CD4-positive, alpha-beta T cell (primary cell): ENCODE measurements around the gene PRKN. TPM values are rescaled to one million over a fixed set of nuclear protein-coding genes. Genes with fewer than 3 reads are reported as not detected.

Experiments used
- ATAC-seq: fragments of 200-7000 bp; cut with Tn5 transposase; one replicate; pipeline ENCODE4 v1.10.0; 2022; ENCODE audit warnings: mild to moderate bottlenecking; ENCODE audit not compliant: poor library complexity
- CTCF ChIA-PET: fragments of 350-600 bp; sonication (Branson Sonifier 250); formaldehyde crosslinking; loops from one replicate; lab custom pipeline; 2021; ENCODE audit warnings: antibody characterized with exemption, inconsistent platforms; lab: Charles Lee
- POLR2A ChIA-PET: fragments of 350-600 bp; sonication (Branson Sonifier 250); formaldehyde crosslinking; loops from one replicate; lab custom pipeline; 2021; ENCODE audit warnings: antibody characterized with exemption, inconsistent platforms; lab: Charles Lee
- DNase-seq, 14 experiments: peaks; one replicate each; pipeline ENCODE4 v3.0.0-alpha.2; 2013 to 2020; ENCODE audit warnings: mixed read lengths in 2 of 14
- H3K27ac ChIP-seq, 2 donors: one replicate each; pipeline versions ENCODE4 v1.5.1 to v1.7.0; 2013; ENCODE audit warnings: low read length in 2 of 2, low read depth in 1 of 2, mild to moderate bottlenecking in 1 of 2
- H3K27me3 ChIP-seq, 2 experiments: 1 replicate in 1 of 2; 2 replicates in 1 of 2; pipeline versions ENCODE4 v1.6.1 to v1.7.0; 2013; ENCODE audit warnings: low read length in 2 of 2, control low read depth in 1 of 2, mild to moderate bottlenecking in 1 of 2, moderate library complexity in 1 of 2; ENCODE audit not compliant: insufficient read depth in 2 of 2, control insufficient read depth in 1 of 2
- H3K36me3 ChIP-seq: one replicate; pipeline ENCODE4 v1.6.1; 2013; ENCODE audit warnings: low read length, control low read depth; ENCODE audit not compliant: insufficient read depth
- H3K4me1 ChIP-seq: one replicate; pipeline ENCODE4 v1.6.1; 2013; ENCODE audit warnings: low read length, control low read depth; ENCODE audit not compliant: insufficient read depth
- H3K4me3 ChIP-seq: one replicate; pipeline ENCODE4 v1.5.1; 2013; ENCODE audit warnings: mild to moderate bottlenecking, low read length, moderate library complexity
- H3K9me3 ChIP-seq, 2 experiments: 1 replicate in 1 of 2; 2 replicates in 1 of 2; pipeline versions ENCODE4 v1.6.1 to v1.7.0; 2013; ENCODE audit warnings: low read length in 2 of 2, mild to moderate bottlenecking in 2 of 2, control low read depth in 1 of 2, moderate library complexity in 1 of 2; ENCODE audit not compliant: control insufficient read depth in 1 of 2, insufficient read depth in 1 of 2
- H3K27ac Mint-ChIP-seq: one replicate; pipeline ENCODE4 v1.8.0; 2020; ENCODE audit warnings: mixed read lengths
- H3K27me3 Mint-ChIP-seq: one replicate; pipeline ENCODE4 v1.8.0; 2021; ENCODE audit warnings: mixed read lengths
- H3K36me3 Mint-ChIP-seq: one replicate; pipeline ENCODE4 v1.8.0; 2021; ENCODE audit warnings: low read depth, mixed read lengths
- H3K4me1 Mint-ChIP-seq: one replicate; pipeline ENCODE4 v1.8.0; 2021; ENCODE audit warnings: low read depth, mixed read lengths
- H3K4me3 Mint-ChIP-seq: one replicate; pipeline ENCODE4 v1.8.0; 2020; ENCODE audit warnings: mild to moderate bottlenecking, mixed read lengths
- H3K9me3 Mint-ChIP-seq: one replicate; pipeline ENCODE4 v1.8.0; 2020; ENCODE audit warnings: mixed read lengths
- intact Hi-C, 2 experiments: fragments of 100-400 bp; cut with DNase I in 1 of 2; cut with micrococcal nuclease in 1 of 2; formaldehyde crosslinking; loops; one replicate each; pipeline versions ENCODE4 v1.15.1 to v1.9.0; 2023 to 2025; cut with DNase I, micrococcal nuclease
- total RNA-seq, 174 experiments: library from RNA in 2 of 174; stranded (reverse) in 2 of 174; gene quantifications; one replicate each; pipeline ENCODE4 v1.2.3 and lab custom pipeline; 2021 to 2026
- TF ChIP-seq, protein P1 (sequence below): fragments of 200-600 bp; IDR thresholded peaks from one replicate; pipeline ENCODE4 v1.8.0; 2022; ENCODE audit warnings: antibody characterized with exemption, mild to moderate bottlenecking

The PRKN gene
- total RNA-seq, 2 experiments from 2014 or later = 5.2 to 5.4 TPM

DNA sequence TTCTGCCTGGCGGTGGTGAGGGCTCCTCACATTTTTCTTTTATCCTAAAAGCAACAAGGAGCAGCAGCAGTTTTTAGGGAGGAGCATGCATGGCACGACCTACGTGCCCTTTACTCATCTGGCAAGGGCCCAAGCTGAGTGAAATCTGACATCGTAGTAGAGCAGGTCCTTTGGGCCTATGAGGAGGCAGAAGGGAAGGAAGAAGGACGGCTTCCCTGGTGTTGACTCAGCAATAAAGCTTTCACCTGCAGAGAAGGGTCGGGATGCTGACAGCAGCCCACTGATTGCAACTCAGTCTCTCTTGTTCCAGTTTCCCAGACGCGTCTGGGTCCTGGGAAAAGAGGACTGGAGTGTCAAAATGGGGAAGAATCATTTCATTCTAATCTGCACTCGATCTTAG, 1044.6 kb downstream of the PRKN start:
- CTCF ChIA-PET = no interaction called here
- H3K4me1 ChIP-seq = no peaks in the 10 kb centered on the region
- intact Hi-C loops = no loop called here
- H3K36me3 Mint-ChIP-seq = no peaks in the 10 kb centered on the region
- H3K4me3 Mint-ChIP-seq = no peak overlapping the region
- DNase-seq = no peak
- TF ChIP-seq, protein P1, sequence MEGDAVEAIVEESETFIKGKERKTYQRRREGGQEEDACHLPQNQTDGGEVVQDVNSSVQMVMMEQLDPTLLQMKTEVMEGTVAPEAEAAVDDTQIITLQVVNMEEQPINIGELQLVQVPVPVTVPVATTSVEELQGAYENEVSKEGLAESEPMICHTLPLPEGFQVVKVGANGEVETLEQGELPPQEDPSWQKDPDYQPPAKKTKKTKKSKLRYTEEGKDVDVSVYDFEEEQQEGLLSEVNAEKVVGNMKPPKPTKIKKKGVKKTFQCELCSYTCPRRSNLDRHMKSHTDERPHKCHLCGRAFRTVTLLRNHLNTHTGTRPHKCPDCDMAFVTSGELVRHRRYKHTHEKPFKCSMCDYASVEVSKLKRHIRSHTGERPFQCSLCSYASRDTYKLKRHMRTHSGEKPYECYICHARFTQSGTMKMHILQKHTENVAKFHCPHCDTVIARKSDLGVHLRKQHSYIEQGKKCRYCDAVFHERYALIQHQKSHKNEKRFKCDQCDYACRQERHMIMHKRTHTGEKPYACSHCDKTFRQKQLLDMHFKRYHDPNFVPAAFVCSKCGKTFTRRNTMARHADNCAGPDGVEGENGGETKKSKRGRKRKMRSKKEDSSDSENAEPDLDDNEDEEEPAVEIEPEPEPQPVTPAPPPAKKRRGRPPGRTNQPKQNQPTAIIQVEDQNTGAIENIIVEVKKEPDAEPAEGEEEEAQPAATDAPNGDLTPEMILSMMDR = no peak
- H3K27ac Mint-ChIP-seq = no peak overlapping the region
- H3K4me3 ChIP-seq = no peak overlapping the region
- no peak for ATAC-seq
- no peak overlapping the region for H3K27ac ChIP-seq
- POLR2A ChIA-PET = no interaction called here
- H3K36me3 ChIP-seq = no peaks in the 10 kb centered on the region
- no peaks in the 10 kb centered on the region for H3K9me3 Mint-ChIP-seq
- no peaks in the 10 kb centered on the region for H3K27me3 ChIP-seq
- no peaks in the 10 kb centered on the region for H3K4me1 Mint-ChIP-seq
- H3K27me3 Mint-ChIP-seq = no peaks in the 10 kb centered on the region
- no peaks in the 10 kb centered on the region for H3K9me3 ChIP-seq

GRCh38 chr6:161679980-161680538, 1047.5 kb downstream of the PRKN start:
- ATAC-seq = no peak
- Mint-ChIP-seq H3K27ac (no peak overlapping the region), H3K36me3 (no peaks in the 10 kb centered on the region), H3K9me3 (no peaks in the 10 kb centered on the region), H3K4me1 (no peaks in the 10 kb centered on the region), H3K27me3 (no peaks in the 10 kb centered on the region), H3K4me3 (no peak overlapping the region)
- Histone ChIP-seq H3K4me1 (no peaks in the 10 kb centered on the region), H3K27me3 (no peaks in the 10 kb centered on the region), H3K36me3 (no peaks in the 10 kb centered on the region), H3K4me3 (no peak overlapping the region), H3K27ac (no peak overlapping the region), H3K9me3 (no peaks in the 10 kb centered on the region)
- ChIA-PET POLR2A (no interaction called here), CTCF (no interaction called here)
- DNase-seq = no peak
- intact Hi-C loops = no loop called here
- TF ChIP-seq, protein P1 = no peak

DNA sequence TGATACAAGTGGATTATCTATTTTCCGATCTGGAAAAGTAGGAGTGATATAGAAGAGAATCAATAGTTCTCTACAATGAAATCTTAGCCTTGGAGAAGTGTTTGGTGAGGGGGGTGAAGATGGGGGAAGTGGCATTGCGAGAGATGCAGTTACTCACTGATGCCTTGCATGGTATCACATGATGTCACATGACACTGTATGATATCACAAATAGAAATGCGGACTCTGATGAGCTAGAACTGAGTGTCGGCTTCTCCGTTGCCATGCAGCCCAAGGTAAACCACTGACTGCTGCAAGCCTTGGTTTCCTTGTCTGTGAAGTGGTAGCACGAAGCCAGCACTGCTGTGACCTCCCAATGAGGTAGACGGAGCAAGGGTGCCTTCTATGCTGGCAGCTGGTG, 1050.4 kb downstream of the PRKN start:
- Mint-ChIP-seq H3K4me1 (no peaks in the 10 kb centered on the region), H3K27me3 (no peaks in the 10 kb centered on the region), H3K4me3 (no peak overlapping the region), H3K36me3 (no peaks in the 10 kb centered on the region), H3K9me3 (no peaks in the 10 kb centered on the region), H3K27ac (no peak overlapping the region)
- Histone ChIP-seq H3K9me3 (no peaks in the 10 kb centered on the region), H3K27me3 (no peaks in the 10 kb centered on the region), H3K4me1 (no peaks in the 10 kb centered on the region), H3K27ac (no peak overlapping the region), H3K4me3 (no peak overlapping the region), H3K36me3 (no peaks in the 10 kb centered on the region)
- intact Hi-C loops = no loop called here
- ATAC-seq (no peak), DNase-seq (no peak)
- TF ChIP-seq, protein P1 = no peak
- CTCF ChIA-PET = no interaction called here
- POLR2A ChIA-PET = no interaction called here
